Measurements from ENCODE around the gene C6orf52. TPM values are rescaled to one million over a fixed set of nuclear protein-coding genes. Genes with fewer than 3 reads are reported as not detected.

Gene C6orf52
- polyA plus RNA-seq, 1 of the 3 experiments (the other 2 are of a cell fraction) = 1.4 TPM

GRCh38 chr6:10633216-10633615, 61.2 kb downstream of the C6orf52 start:
- POLR2A ChIA-PET = no interaction called here
- no peak for DNase-seq
- H3K4me2 ChIP-seq = peak overlapping the region; percentile 45; the same call in 1 of the 2 replicates

GRCh38 chr6:10630178-10630577, 64.2 kb downstream of the C6orf52 start:
- Histone ChIP-seq H2AFZ (ENCODE audit: low read depth) (no peak overlapping the region), H3K4me2 (no peak overlapping the region), H3K27ac (ENCODE audit: low read depth in 2 of 2, low read length in 1 of 2) (no peak overlapping the region), H3F3A (replicated peaks; ENCODE audit: insufficient read depth) (peaks cover 4% of the 10 kb centered on the region), H3K79me2 (ENCODE audit: insufficient read depth) (no peaks in the 10 kb centered on the region), H3K27me3 (ENCODE audit: insufficient read depth) (no peaks in the 10 kb centered on the region), H3K9me3 (no peaks in the 10 kb centered on the region), H3K9ac (no peak overlapping the region), H3K4me3 (ENCODE audit: low read depth in 2 of 2, low read length in 1 of 2) (no peak overlapping the region), H3K9me2 (no peaks in the 10 kb centered on the region), H4K20me1 (ENCODE audit: insufficient read depth) (no peaks in the 10 kb centered on the region), H3K36me3 (replicated peaks in 1 of 2; ENCODE audit: control insufficient read depth in 1 of 2, insufficient read depth in 2 of 2, low read length in 1 of 2) (no peaks in the 10 kb centered on the region), H3K4me1 (ENCODE audit: control insufficient read depth in 1 of 2, insufficient read depth in 2 of 2, low read depth in 1 of 2, low read length in 1 of 2) (0 out of 4 replicates have a peak, but pooled peaks cover 0 to 5% of the 10 kb centered on the region in 2 experiments)
- no peak for TF ChIP-seq TCF12 (IDR thresholded peaks at IDR 0.05)
- no peak for TF ChIP-seq EZH2phosphoT487 (IDR thresholded peaks at IDR 0.05; ENCODE audit: borderline replicate concordance, low read depth)
- no peak for TF ChIP-seq CHD2 (IDR thresholded peaks at IDR 0.05; ENCODE audit: low read length, partially characterized antibody)
- TF ChIP-seq ELF1 (IDR thresholded peaks at IDR 0.05) = no peak
- TF ChIP-seq, protein P1, sequence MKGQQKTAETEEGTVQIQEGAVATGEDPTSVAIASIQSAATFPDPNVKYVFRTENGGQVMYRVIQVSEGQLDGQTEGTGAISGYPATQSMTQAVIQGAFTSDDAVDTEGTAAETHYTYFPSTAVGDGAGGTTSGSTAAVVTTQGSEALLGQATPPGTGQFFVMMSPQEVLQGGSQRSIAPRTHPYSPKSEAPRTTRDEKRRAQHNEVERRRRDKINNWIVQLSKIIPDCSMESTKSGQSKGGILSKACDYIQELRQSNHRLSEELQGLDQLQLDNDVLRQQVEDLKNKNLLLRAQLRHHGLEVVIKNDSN (IDR thresholded peaks at IDR 0.05; ENCODE audit: borderline replicate concordance, low read depth) = no peak
- TF ChIP-seq FOXJ3 (CRISPR knock-in tag; IDR thresholded peaks at IDR 0.05) = no peak
- TF ChIP-seq, protein P2, sequence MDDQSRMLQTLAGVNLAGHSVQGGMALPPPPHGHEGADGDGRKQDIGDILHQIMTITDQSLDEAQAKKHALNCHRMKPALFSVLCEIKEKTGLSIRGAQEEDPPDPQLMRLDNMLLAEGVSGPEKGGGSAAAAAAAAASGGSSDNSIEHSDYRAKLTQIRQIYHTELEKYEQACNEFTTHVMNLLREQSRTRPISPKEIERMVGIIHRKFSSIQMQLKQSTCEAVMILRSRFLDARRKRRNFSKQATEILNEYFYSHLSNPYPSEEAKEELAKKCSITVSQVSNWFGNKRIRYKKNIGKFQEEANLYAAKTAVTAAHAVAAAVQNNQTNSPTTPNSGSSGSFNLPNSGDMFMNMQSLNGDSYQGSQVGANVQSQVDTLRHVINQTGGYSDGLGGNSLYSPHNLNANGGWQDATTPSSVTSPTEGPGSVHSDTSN (IDR thresholded peaks at IDR 0.05) = no peak
- no peak for TF ChIP-seq RXRA (IDR thresholded peaks at IDR 0.05; ENCODE audit: borderline replicate concordance, low read depth)
- TF ChIP-seq GABPA (IDR thresholded peaks at IDR 0.05; ENCODE audit: low read depth) = no peak
- no peak for TF ChIP-seq RAD21 (IDR thresholded peaks at IDR 0.05; ENCODE audit: low read length)
- ChIA-PET CTCF (interaction anchor here (0.9 kb wide), 1 partner anchor 22 kb away, joined by 3 read pairs; no protein-coding TSS in a partner anchor), POLR2A (interaction anchor here (0.6 kb wide), 1 partner anchor 30 kb away, joined by 6 read pairs; no protein-coding TSS in a partner anchor)
- WGBS (ENCODE audit: low lambda C conversion rate) = 92% methylated on average over 1 of the region's 1 CpG
- DNase-seq = no peak

More at GRCh38 chr6:10633216-10633615, 61.2 kb downstream of the C6orf52 start:
- H3K9me3 ChIP-seq = no peaks in the 10 kb centered on the region
- H3K27me3 ChIP-seq (ENCODE audit: insufficient read depth) = no peaks in the 10 kb centered on the region
- no peaks in the 10 kb centered on the region for H4K20me1 ChIP-seq (ENCODE audit: insufficient read depth)
- 0 out of 2 replicates have a peak, but pooled peaks cover 3% of the 10 kb centered on the region for H3K9me2 ChIP-seq
- H3K9ac ChIP-seq = no peak overlapping the region
- H3F3A ChIP-seq (replicated peaks; ENCODE audit: insufficient read depth) = peaks cover 4% of the 10 kb centered on the region
- H3K79me2 ChIP-seq (ENCODE audit: insufficient read depth) = no peaks in the 10 kb centered on the region
- H3K4me1 ChIP-seq (ENCODE audit: control insufficient read depth in 1 of 2, insufficient read depth in 2 of 2, low read depth in 1 of 2, low read length in 1 of 2) = 0 out of 4 replicates have a peak, but pooled peaks cover 0 to 5% of the 10 kb centered on the region in 2 experiments
- no peak overlapping the region for H2AFZ ChIP-seq (ENCODE audit: low read depth)
- peak overlapping the region in 1 of 2 experiments; percentile 60; a peak in 2 of 4 replicates for H3K27ac ChIP-seq (ENCODE audit: low read depth in 2 of 2, low read length in 1 of 2)
- CTCF ChIA-PET = no interaction called here
- no peaks in the 10 kb centered on the region for H3K36me3 ChIP-seq (replicated peaks in 1 of 2; ENCODE audit: control insufficient read depth in 1 of 2, insufficient read depth in 2 of 2, low read length in 1 of 2)
- 67% methylated on average over 1 of the region's 1 CpG for WGBS (ENCODE audit: low lambda C conversion rate)
- no peak overlapping the region for H3K4me3 ChIP-seq (ENCODE audit: low read depth in 2 of 2, low read length in 1 of 2)
- TF ChIP-seq ELF1 (IDR thresholded peaks at IDR 0.05) = 0 out of 2 replicates have a peak, but pooled peaks have one; percentile 30
- TF ChIP-seq GABPA (IDR thresholded peaks at IDR 0.05; ENCODE audit: low read depth) = no peak
- peak; percentile 76; the same call in 1 of the 2 replicates for TF ChIP-seq FOSL2 (IDR thresholded peaks at IDR 0.05; ENCODE audit: borderline replicate concordance, low read depth)
- TF ChIP-seq NFIC (IDR thresholded peaks at IDR 0.05; ENCODE audit: borderline replicate concordance) = no peak
- no peak for TF ChIP-seq RAD21 (IDR thresholded peaks at IDR 0.05; ENCODE audit: low read length)
- TF ChIP-seq POLR2AphosphoS5 (IDR thresholded peaks at IDR 0.05; ENCODE audit: low read depth, low read length) = no peak
- TF ChIP-seq JUND (IDR thresholded peaks at IDR 0.05) = peak; percentile 63
- no peak for TF ChIP-seq RXRA (IDR thresholded peaks at IDR 0.05; ENCODE audit: borderline replicate concordance, low read depth)
- no peak for TF ChIP-seq SIN3A (IDR thresholded peaks at IDR 0.05; ENCODE audit: borderline replicate concordance, low read depth, low read length)
- TF ChIP-seq TCF12 (IDR thresholded peaks at IDR 0.05) = peak; percentile 60; the same call in 1 of the 2 replicates
- no peak for TF ChIP-seq MEF2A (IDR thresholded peaks at IDR 0.05; ENCODE audit: borderline replicate concordance, low read depth)
